T follicular helper cell (primary cell): ENCODE results near the gene CEP135.
A peak's percentile ranks its signal among the peaks of the same experiment; 100 is the strongest.
"Not testable (repeated sequence)": the region's sequence is repeated elsewhere in the genome, so short reads cannot be mapped to it uniquely, and the experiment has no call there.

Experiments
- DNase-seq: peaks from one replicate; pipeline ENCODE4 v3.0.0-alpha.2; 2020; ENCODE audit warnings: low read depth
- total RNA-seq, 2 experiments: gene quantifications; one replicate each; lab custom pipeline; 2026; lab: John Stamatoyannopoulos, UW

The CEP135 gene
- total RNA-seq: 50.0 to 55.1 reads per million in 2 experiments

GRCh38 chr4:55948726-55949481 is at the start of gene CEP135:
Gene CEP135 (plus strand): TSS chr4:55948945. CDS start chr4:55952131, 3,186 bp downstream.
- DNase-seq: peak; percentile 84

GRCh38 chr4:55902677-55903076 is 46.1 kb upstream of the CEP135 start:
- no peak for DNase-seq

GRCh38 chr4:55903577-55903976 is 45.2 kb upstream of the CEP135 start:
- DNase-seq: no peak

- DNase-seq: no peak
Measured at GRCh38 chr4:55904576-55904975, 44.2 kb upstream of the CEP135 start.

- no peak for DNase-seq
Measured at GRCh38 chr4:55906323-55906722, 42.4 kb upstream of the CEP135 start.

- no peak for DNase-seq
Measured at GRCh38 chr4:55906989-55907388, 41.8 kb upstream of the CEP135 start.

- DNase-seq: no peak
Measured at GRCh38 chr4:55907469-55907868, 41.3 kb upstream of the CEP135 start.

GRCh38 chr4:55910140-55910539 is 38.6 kb upstream of the CEP135 start:
- no peak for DNase-seq

- no peak for DNase-seq
Measured at GRCh38 chr4:55912249-55912648, 36.5 kb upstream of the CEP135 start.

GRCh38 chr4:55920571-55920970 is 28.2 kb upstream of the CEP135 start:
- no peak for DNase-seq

- no peak for DNase-seq
Measured at GRCh38 chr4:55921093-55921492, 27.7 kb upstream of the CEP135 start.

GRCh38 chr4:55925241-55925640 is 23.5 kb upstream of the CEP135 start:
- DNase-seq: no peak

GRCh38 chr4:55926610-55927009 is 22.1 kb upstream of the CEP135 start:
- no peak for DNase-seq

GRCh38 chr4:55927803-55928437 is 20.8 kb upstream of the CEP135 start:
- no peak for DNase-seq

GRCh38 chr4:55928846-55929245 is 19.9 kb upstream of the CEP135 start:
- no peak for DNase-seq

- no peak for DNase-seq
Measured at GRCh38 chr4:55931043-55931442, 17.7 kb upstream of the CEP135 start.

- DNase-seq: no peak
Measured at GRCh38 chr4:55931833-55932232, 16.9 kb upstream of the CEP135 start.

- no peak for DNase-seq
Measured at GRCh38 chr4:55932511-55932910, 16.2 kb upstream of the CEP135 start.

GRCh38 chr4:55933611-55934010 is 15.1 kb upstream of the CEP135 start:
- DNase-seq: no peak

GRCh38 chr4:55935907-55936306 is 12.8 kb upstream of the CEP135 start:
- not testable (repeated sequence) for DNase-seq

GRCh38 chr4:55938481-55938880 is 10.3 kb upstream of the CEP135 start:
- DNase-seq: no peak

GRCh38 chr4:55939421-55939820 is 9.3 kb upstream of the CEP135 start:
- DNase-seq: no peak

GRCh38 chr4:55941881-55942396 is 6.8 kb upstream of the CEP135 start:
- DNase-seq: no peak
